LNCaP clone FGC (cell line): Measurements from ENCODE around the gene OPA3.

Experiments
- DNase-seq: peaks from one replicate; pipeline ENCODE4 v3.0.0-alpha.2; 2011; ENCODE audit warnings: low read depth
- H3K4me3 ChIP-seq: 2 replicates; pipeline ENCODE4 v1.5.1; 2011; ENCODE audit warnings: mild to moderate bottlenecking, low read depth, low read length, control low read depth
- TF ChIP-seq, protein P1 (sequence below): IDR thresholded peaks from 2 replicates; pipeline ENCODE4 v1.5.1; 2012; ENCODE audit warnings: mild to moderate bottlenecking; ENCODE audit not compliant: control insufficient read depth, insufficient read depth; ENCODE audit errors: extremely low read depth

Gene OPA3

DNA sequence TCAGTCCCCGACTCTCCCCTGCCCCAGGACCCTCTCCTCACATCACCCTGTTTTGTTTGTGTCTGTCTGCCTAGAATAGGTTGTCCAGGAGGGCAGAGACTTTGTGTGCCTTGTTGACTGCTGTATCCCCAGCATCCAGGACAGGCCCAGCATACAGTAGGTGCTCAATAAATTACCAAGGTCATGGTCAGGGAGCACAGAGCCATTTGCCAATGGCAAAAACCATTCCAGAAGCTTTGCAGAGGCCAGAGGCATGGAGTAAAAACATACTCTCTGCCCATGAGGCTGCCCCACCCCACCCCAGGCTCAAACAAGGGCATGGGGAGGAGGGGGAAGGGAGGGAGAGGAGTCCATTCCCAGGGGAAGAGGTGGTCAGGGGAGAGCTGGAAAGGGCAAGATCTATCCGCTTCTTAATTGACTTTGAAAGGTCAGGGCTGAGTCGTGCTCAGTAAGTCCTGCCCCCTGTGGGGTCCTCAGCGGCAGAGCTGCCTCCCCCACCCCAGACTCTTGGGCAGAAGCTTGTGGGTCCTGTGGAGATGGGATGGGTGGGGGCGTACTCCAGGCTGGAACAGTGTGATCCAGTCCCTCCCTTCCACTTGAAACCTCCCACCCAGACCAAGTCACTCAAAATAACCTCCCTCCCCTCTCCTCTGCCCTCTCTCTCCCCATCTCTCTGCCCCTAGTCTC, 13.0 kb upstream of the OPA3 start:
- no peak for DNase-seq
- H3K4me3 ChIP-seq: no peak overlapping the region

DNA sequence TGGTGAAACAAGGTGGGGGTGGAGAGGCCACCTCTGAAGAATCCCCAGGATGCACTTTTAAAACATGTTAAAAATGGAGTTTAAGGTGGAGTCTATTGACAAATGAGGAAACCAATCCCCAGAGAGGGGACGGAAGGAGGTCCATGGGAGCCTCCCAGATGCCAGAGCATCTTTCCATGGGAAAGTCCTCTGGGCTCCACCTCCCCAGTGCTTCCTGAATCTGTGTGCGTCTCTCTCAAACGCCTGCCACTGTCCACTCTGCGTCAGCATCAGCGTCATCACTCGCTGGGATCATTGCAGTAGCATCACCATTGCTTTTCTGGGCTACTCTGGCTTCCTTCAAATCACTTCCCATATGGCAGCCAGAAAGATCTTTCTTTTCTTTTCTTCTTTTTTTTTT, 11.2 kb upstream of the OPA3 start:
- no peak for DNase-seq

More for the DNA sequence above, 13.0 kb upstream of the OPA3 start:
- TF ChIP-seq, protein P1, sequence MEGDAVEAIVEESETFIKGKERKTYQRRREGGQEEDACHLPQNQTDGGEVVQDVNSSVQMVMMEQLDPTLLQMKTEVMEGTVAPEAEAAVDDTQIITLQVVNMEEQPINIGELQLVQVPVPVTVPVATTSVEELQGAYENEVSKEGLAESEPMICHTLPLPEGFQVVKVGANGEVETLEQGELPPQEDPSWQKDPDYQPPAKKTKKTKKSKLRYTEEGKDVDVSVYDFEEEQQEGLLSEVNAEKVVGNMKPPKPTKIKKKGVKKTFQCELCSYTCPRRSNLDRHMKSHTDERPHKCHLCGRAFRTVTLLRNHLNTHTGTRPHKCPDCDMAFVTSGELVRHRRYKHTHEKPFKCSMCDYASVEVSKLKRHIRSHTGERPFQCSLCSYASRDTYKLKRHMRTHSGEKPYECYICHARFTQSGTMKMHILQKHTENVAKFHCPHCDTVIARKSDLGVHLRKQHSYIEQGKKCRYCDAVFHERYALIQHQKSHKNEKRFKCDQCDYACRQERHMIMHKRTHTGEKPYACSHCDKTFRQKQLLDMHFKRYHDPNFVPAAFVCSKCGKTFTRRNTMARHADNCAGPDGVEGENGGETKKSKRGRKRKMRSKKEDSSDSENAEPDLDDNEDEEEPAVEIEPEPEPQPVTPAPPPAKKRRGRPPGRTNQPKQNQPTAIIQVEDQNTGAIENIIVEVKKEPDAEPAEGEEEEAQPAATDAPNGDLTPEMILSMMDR: no peak

DNA sequence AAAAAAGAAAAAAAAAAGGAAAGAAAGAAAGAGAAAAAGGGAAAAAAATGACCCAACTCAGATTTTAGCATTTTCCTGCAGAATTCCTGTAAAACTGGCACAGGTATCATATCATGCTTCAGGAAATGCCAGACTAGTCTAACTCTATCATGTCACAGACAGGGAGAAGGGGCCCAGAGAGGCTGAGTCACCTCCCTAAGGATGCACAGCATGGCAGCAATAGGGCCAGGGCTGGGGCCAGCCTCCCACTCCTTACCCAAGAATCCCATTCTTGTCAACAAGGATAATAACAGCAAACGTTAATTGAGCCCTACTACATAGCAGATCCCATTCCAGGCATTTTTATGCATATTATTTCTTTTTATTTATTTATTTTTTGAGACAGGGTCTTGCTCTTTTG, 8.9 kb upstream of the OPA3 start:
- DNase-seq: no peak
- TF ChIP-seq, protein P1: no peak
- no peak overlapping the region for H3K4me3 ChIP-seq

More for the DNA sequence above, 11.2 kb upstream of the OPA3 start:
- TF ChIP-seq, protein P1: no peak
- no peak overlapping the region for H3K4me3 ChIP-seq

DNA sequence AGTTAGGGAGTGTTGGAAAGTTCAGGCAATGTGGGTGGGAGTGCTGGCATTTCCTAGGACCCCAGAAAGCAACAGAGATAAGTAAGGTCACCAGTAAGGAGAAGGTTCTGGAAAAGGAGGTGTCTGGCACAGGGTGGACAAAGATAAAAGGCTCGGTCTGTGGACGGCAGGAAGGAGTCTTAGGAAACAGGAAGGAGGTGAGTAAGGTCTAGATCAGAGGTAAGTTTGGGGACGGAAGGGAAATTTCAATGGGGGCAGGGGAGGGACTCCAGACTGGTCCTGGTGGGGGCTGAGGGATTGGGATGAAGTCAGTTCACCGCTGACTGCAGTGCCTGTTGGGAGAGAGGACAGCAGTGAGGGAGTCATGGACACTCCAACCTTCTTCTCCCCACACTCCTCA, 7.8 kb upstream of the OPA3 start:
- no peak for DNase-seq
- TF ChIP-seq, protein P1: no peak
- no peak overlapping the region for H3K4me3 ChIP-seq

DNA sequence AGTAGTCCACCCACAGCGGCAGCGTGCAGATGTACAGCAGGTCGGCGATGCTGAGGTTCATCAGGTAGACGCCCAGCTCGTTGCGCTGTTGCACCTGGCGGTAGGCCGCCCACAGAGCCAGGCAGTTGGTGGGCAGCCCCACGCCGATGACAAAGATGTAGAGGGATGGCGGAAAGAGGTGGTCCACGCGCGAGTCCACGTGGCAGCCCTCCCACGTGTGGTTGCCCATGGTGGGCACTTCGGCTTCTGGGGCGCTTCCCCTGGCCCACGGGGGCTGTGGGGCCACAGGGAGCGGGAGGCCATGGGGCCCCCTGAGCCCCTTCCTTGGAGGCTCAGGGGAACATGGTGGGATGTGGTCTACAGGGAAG, 7.0 kb upstream of the OPA3 start:
- no peak for DNase-seq
- no peak overlapping the region for H3K4me3 ChIP-seq
- TF ChIP-seq, protein P1: no peak

DNA sequence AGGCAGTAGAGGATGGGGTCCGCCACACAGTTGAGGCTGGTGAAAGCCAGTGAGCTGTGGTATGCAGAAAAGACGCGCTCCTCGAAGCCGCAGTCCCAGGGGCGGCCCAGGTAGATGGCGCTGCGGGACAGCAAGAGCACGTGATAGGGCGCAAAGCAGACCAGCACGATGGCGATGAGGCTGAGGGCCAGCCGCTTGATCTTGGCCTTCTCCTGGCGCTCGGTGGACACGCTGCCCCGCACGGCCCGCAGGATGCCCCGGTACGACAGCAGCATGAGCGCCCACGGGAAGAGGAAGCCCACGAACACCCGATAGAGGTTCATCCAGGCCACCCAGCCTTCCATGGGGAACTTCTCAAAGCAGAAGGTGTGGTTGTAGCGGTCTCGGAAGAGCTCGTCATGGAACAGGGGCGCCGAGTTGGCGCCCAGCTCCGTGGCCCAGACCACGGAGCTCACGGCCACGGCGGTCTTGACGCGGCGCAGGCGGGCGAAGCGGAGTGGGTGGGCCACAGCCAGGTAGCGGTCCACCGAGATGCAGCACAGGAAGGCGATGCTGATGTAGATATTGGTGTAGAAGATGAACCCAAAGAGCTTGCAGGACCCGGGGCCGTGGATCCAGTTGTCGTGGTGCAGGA, 6.5 kb upstream of the OPA3 start:
- DNase-seq: no peak
- TF ChIP-seq, protein P1: no peak
- no peak overlapping the region for H3K4me3 ChIP-seq

DNA sequence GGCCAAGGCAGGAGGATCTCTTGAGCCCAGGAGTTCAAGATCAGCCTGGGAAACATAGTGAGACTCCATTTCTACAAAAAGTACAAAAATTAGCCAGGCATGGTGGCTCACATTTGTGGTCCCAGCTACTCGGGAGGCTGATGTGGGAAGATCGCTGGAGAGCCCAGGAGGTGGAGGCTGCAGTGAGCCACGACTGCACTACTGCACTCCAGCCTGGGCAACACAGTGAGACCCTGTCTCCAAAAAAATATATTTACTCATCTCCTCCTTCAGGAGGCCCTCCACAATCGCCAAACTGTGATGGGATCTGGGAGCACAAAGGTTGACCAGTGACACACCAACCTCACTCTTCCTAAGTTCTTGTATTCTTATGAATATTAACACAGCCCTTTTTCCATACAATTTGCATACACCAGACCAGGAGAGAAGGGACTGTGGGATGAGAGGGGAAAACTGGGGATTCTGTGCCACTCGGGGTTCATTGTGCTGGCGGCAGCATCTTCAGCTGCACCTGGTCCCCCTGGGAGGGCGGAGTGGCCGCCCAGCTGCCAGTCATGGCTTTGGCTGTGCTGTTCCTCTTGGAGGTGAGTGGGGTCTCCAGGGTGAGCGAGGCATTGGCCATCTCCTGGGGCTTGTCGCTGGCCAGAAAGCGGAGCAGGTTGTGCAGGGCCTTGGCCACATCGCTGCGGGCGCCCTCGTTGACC, 5.8 kb upstream of the OPA3 start:
- H3K4me3 ChIP-seq: no peak overlapping the region
- TF ChIP-seq, protein P1: no peak
- no peak for DNase-seq
